MCF 10A (cell line): ENCODE results near the gene RACGAP1. TPM values are rescaled to one million over a fixed set of nuclear protein-coding genes. Genes with fewer than 3 reads are reported as not detected.

ENCODE experiments used
- BruUV-seq: library from RNA; stranded (reverse); fragments of 400-500 nt; replicated peaks from 2 replicates; lab custom pipeline; 2021; lab: Mats Ljungman, UMichigan
- CTCF ChIA-PET: fragments of 300-600 bp; sonication (Branson Sonifier 250); formaldehyde crosslinking; extraction: SDS; loops from one replicate; lab custom pipeline; 2021; ENCODE audit warnings: antibody characterized with exemption, inconsistent platforms; lab: Yijun Ruan, JAX
- POLR2A ChIA-PET: fragments of 300-600, 350-650 bp; sonication (Branson Sonifier 250); formaldehyde crosslinking; extraction: SDS; loops from one replicate; lab custom pipeline; 2020; ENCODE audit warnings: antibody characterized with exemption, inconsistent platforms; lab: Yijun Ruan, JAX
- DNase-seq: peaks from one replicate; pipeline ENCODE4 v3.0.0-alpha.2; 2018; ENCODE audit not compliant: unreplicated experiment
- H3K27ac Mint-ChIP-seq: one replicate; pipeline ENCODE4 v1.8.0; 2022; ENCODE audit warnings: mild to moderate bottlenecking, low read depth, mixed read lengths; ENCODE audit not compliant: unreplicated experiment
- H3K27me3 Mint-ChIP-seq: one replicate; pipeline ENCODE4 v1.8.0; 2022; ENCODE audit warnings: mixed read lengths; ENCODE audit not compliant: insufficient read depth, unreplicated experiment
- H3K36me3 Mint-ChIP-seq: one replicate; pipeline ENCODE4 v1.8.0; 2022; ENCODE audit warnings: mild to moderate bottlenecking, moderate library complexity, mixed read lengths; ENCODE audit not compliant: insufficient read depth, unreplicated experiment
- H3K4me1 Mint-ChIP-seq: one replicate; pipeline ENCODE4 v1.8.0; 2022; ENCODE audit warnings: mixed read lengths; ENCODE audit not compliant: insufficient read depth, unreplicated experiment
- H3K4me3 Mint-ChIP-seq: one replicate; pipeline ENCODE4 v1.8.0; 2022; ENCODE audit warnings: mild to moderate bottlenecking, moderate library complexity, mixed read lengths; ENCODE audit not compliant: unreplicated experiment
- H3K9me3 Mint-ChIP-seq: one replicate; pipeline ENCODE4 v1.8.0; 2022; ENCODE audit warnings: mixed read lengths; ENCODE audit not compliant: unreplicated experiment
- intact Hi-C: fragments of 100-400 bp; cut with micrococcal nuclease; formaldehyde crosslinking; loops from 2 replicates; pipeline ENCODE4 v1.14.1; 2022
- total RNA-seq: library from RNA; stranded (reverse); gene quantifications from 2 replicates; pipeline ENCODE4 v1.2.3, GENCODE V29; 2022
- TF ChIP-seq, protein P1 (sequence below): fragments of 200-600 bp; IDR thresholded peaks from one replicate; pipeline ENCODE4 v1.8.0; 2022; ENCODE audit warnings: antibody characterized with exemption, mild to moderate bottlenecking; ENCODE audit not compliant: unreplicated experiment

Gene RACGAP1
- total RNA-seq, 1 experiment from 2014 or later = 67.9 TPM

DNA sequence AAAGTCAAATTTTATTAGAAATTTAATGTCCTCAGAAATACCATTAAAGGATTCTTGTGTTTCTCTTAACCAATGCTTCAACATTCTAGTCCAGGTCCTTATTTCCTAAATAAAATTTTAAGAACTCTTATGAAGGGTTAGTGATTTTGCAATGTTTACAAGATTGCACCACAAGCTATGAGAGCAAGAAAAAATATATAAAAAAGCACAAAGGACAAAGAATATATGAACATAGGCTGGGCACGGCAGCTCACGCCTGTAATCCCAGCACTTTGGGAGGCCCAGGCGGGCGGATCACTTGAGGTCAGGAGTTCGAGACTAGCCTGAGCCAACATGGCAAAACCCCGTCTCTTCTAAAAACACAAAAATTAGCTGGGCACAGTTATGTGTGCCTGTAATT is 7.7 kb downstream of the RACGAP1 start:
- POLR2A ChIA-PET = interaction anchor here (0.6 to 4.5 kb wide), 7 partner anchors 8 to 625 kb away, joined by 3 to 42 read pairs (median 6); partner anchors contain the start of genes BCDIN3D, COX14 and RACGAP1
- Mint-ChIP-seq H3K4me3 (peak overlapping the region; percentile 43), H3K9me3 (no peaks in the 10 kb centered on the region), H3K4me1 (peaks cover 55% of the 10 kb centered on the region), H3K27me3 (no peaks in the 10 kb centered on the region), H3K27ac (peak overlapping the region; percentile 73), H3K36me3 (peaks cover 23% of the 10 kb centered on the region)
- BruUV-seq = no TSS peak
- intact Hi-C loops = no loop called here
- peak; percentile 49 for DNase-seq
- TF ChIP-seq, protein P1, sequence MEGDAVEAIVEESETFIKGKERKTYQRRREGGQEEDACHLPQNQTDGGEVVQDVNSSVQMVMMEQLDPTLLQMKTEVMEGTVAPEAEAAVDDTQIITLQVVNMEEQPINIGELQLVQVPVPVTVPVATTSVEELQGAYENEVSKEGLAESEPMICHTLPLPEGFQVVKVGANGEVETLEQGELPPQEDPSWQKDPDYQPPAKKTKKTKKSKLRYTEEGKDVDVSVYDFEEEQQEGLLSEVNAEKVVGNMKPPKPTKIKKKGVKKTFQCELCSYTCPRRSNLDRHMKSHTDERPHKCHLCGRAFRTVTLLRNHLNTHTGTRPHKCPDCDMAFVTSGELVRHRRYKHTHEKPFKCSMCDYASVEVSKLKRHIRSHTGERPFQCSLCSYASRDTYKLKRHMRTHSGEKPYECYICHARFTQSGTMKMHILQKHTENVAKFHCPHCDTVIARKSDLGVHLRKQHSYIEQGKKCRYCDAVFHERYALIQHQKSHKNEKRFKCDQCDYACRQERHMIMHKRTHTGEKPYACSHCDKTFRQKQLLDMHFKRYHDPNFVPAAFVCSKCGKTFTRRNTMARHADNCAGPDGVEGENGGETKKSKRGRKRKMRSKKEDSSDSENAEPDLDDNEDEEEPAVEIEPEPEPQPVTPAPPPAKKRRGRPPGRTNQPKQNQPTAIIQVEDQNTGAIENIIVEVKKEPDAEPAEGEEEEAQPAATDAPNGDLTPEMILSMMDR = no peak
- CTCF ChIA-PET = interaction anchor here (0.5 to 1.6 kb wide), 4 partner anchors 9 to 212 kb away, joined by 3 to 16 read pairs (median 3); no protein-coding TSS in a partner anchor

DNA sequence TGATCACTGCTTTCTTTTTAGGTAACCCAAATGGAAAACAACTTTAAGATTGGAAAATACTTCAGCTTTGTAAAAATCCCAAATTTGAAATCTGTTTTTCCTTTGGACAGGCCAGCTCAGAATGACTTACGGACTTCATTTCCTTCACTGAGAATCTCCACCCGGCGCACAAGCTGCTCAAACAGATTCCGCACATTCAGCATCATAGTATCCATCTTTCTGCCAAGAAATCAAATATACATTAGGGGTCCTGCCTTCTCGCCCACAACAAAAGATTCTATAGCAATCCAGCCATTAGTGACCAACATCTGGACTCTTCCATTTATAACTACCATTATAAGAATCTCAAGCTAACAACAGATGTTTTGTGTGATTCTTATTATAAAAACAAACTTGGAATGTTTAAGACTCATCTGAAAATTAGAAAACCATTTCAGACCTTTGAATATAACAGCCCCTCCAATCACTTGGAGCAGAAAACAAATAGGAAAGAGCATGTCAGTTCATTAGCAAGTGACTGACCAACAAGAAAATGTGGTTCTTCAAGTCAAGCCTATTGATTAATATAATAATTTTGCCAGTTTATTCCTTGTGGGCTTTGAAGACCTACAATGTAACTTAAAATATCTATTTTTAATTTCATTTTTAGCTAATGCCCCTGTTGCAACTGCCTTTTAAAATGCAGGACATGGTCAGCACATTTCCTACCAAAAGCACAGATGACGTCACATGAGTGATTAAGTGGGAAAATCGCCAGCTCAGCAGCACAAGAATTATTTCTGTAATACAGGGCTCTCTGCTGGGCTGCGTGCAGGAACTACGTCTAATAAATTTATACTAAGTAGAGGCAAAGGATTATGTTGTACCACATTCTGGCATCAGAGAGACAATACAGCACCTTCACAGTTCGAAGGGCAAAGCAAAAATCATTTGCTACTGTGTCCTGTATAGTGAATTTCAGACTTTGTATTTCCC is 8.5 kb downstream of the RACGAP1 start:
- peak; percentile 79 for DNase-seq
- H3K27ac Mint-ChIP-seq = peak overlapping the region; percentile 73
- POLR2A ChIA-PET = interaction anchor here (0.7 to 4.5 kb wide), 10 partner anchors 9 to 1126 kb away, joined by 3 to 42 read pairs (median 5); partner anchors contain the start of gene RACGAP1

DNA sequence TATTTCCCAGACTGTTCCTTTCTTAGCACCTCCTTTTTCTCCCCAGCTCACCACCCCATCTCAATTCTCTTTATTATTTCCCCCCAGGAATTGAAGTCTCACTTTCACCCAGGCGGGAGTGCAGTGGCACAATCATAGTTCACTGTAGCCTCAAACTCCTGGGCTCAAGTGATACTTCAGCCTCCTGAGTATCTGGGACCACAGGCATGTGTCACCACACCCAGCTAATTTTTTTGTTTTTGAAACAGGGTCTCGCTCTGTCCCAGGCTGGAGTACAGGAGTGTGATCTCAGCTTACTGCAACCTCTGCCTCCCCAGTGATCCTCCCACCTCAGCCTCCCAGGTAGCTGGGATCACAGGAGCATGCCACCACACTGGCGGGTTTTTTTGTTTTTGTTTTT is 11.0 kb downstream of the RACGAP1 start:
- ChIA-PET CTCF (interaction anchor here (0.7 to 1.9 kb wide), 4 partner anchors 16 to 1013 kb away, joined by 3 to 9 read pairs (median 6); no protein-coding TSS in a partner anchor), POLR2A (interaction anchor here (2.1 kb wide), 1 partner anchor 11 kb away, joined by 5 read pairs; the partner anchor contains the start of gene RACGAP1)
- no peak overlapping the region for H3K4me3 Mint-ChIP-seq
- no peak for DNase-seq
- TF ChIP-seq, protein P1 = no peak
- no TSS peak for BruUV-seq
- H3K27ac Mint-ChIP-seq = peak overlapping the region; percentile 13
- H3K4me1 Mint-ChIP-seq = peaks cover 32% of the 10 kb centered on the region
- H3K9me3 Mint-ChIP-seq = no peaks in the 10 kb centered on the region
- H3K27me3 Mint-ChIP-seq = no peaks in the 10 kb centered on the region
- intact Hi-C loops = no loop called here
- peaks cover 39% of the 10 kb centered on the region for H3K36me3 Mint-ChIP-seq

More for the DNA sequence above, 8.5 kb downstream of the RACGAP1 start:
- intact Hi-C loops = no loop called here
- H3K36me3 Mint-ChIP-seq = peaks cover 23% of the 10 kb centered on the region
- peaks cover 50% of the 10 kb centered on the region for H3K4me1 Mint-ChIP-seq
- TF ChIP-seq, protein P1 = no peak
- no peaks in the 10 kb centered on the region for H3K27me3 Mint-ChIP-seq
- CTCF ChIA-PET = interaction anchor here (0.7 to 1.4 kb wide), 4 partner anchors 39 to 437 kb away, joined by 3 to 6 read pairs (median 4); no protein-coding TSS in a partner anchor
- no peaks in the 10 kb centered on the region for H3K9me3 Mint-ChIP-seq
- no TSS peak for BruUV-seq
- peak overlapping the region; percentile 43 for H3K4me3 Mint-ChIP-seq
